K562 (cell line): ENCODE results near the gene OR8D4. TPM values are rescaled to one million over a fixed set of nuclear protein-coding genes. Genes with fewer than 3 reads are reported as not detected.

ENCODE experiments used
- ATAC-seq: fragments of 200-7000 bp; cut with Tn5 transposase; 3 replicates; pipeline ENCODE4 v1.9.1; 2020; ENCODE audit warnings: moderate library complexity
- BruUV-seq: library from RNA; stranded (reverse); fragments of 400-500 nt; replicated peaks from 2 replicates; lab custom pipeline; 2021; lab: Mats Ljungman, UMichigan
- CTCF ChIA-PET: fragments of 300-600 bp; formaldehyde crosslinking; extraction: SDS; loops from one replicate; lab custom pipeline; 2021; ENCODE audit warnings: low intra/inter-chr PET ratio; lab: Yijun Ruan, JAX
- POLR2A ChIA-PET: fragments of 300-600, 350-650 bp; sonication (Branson Sonifier 250); formaldehyde crosslinking; extraction: SDS; loops from one replicate; lab custom pipeline; 2021; ENCODE audit warnings: antibody characterized with exemption, inconsistent platforms; lab: Yijun Ruan, JAX
- DNase-seq, 4 experiments: peaks; one replicate each; pipeline versions ENCODE4 v3.0.0 to v3.0.0-alpha.2; 2011 to 2018; ENCODE audit warnings: low spot score in 3 of 4, mixed read lengths in 3 of 4; ENCODE audit errors: extremely low read depth in 1 of 4
- FAIRE-seq: peaks from 2 replicates; lab custom pipeline; 2011; peaks lifted over from hg19 to GRCh38; lab: Jason Lieb, UNC
- H2AFZ ChIP-seq: 2 replicates; pipeline ENCODE4 v1.6.0; 2011; ENCODE audit warnings: low read depth, low read length, control low read depth, inconsistent platforms
- H3K27ac ChIP-seq: fragments of 200-600 bp; 3 replicates; pipeline ENCODE4 v1.8.0; 2011; ENCODE audit warnings: low read depth, mild to moderate bottlenecking, control low read depth, inconsistent platforms, low read length, moderate library complexity, mixed read lengths; ENCODE audit errors: extremely low read depth
- H3K27me3 ChIP-seq, 2 experiments: fragments of 300-600 bp in 1 of 2; 2 replicates in 1 of 2; 3 replicates in 1 of 2; pipeline versions ENCODE4 v1.6.0 to v1.8.0; 2011; ENCODE audit warnings: inconsistent platforms in 2 of 2, low read length in 2 of 2, mild to moderate bottlenecking in 1 of 2, mixed read lengths in 1 of 2, moderate library complexity in 1 of 2; ENCODE audit not compliant: control insufficient read depth in 2 of 2, insufficient read depth in 2 of 2
- H3K36me3 ChIP-seq: fragments of 300-600 bp; 3 replicates; pipeline ENCODE4 v1.8.0; 2011; ENCODE audit warnings: mild to moderate bottlenecking, low read length, inconsistent platforms; ENCODE audit not compliant: control insufficient read depth, insufficient read depth
- H3K4me1 ChIP-seq, 2 experiments: fragments of 200-600 bp in 1 of 2; replicated peaks in 1 of 2; 2 replicates in 1 of 2; 3 replicates in 1 of 2; pipeline versions ENCODE4 v1.5.1 to v1.8.0; 2011; ENCODE audit warnings: inconsistent platforms in 2 of 2, low read length in 2 of 2, mild to moderate bottlenecking in 1 of 2, mixed read lengths in 1 of 2, moderate library complexity in 1 of 2; ENCODE audit not compliant: control insufficient read depth in 2 of 2, insufficient read depth in 2 of 2
- H3K4me2 ChIP-seq: 2 replicates; pipeline ENCODE4 v1.6.1; 2011; ENCODE audit warnings: low read length, control low read depth, inconsistent platforms, mixed read lengths; ENCODE audit not compliant: insufficient read depth
- H3K4me3 ChIP-seq: fragments of 200-600 bp; sonication (generic), shearing (Covaris generic); 2 replicates; pipeline ENCODE4 v1.5.1; 2016; ENCODE audit warnings: control low read depth, inconsistent platforms
- H3K79me2 ChIP-seq: fragments of 200-600 bp; 3 replicates; pipeline ENCODE4 v1.8.0; 2011; ENCODE audit warnings: low read length, inconsistent platforms; ENCODE audit not compliant: control insufficient read depth, insufficient read depth
- H3K9ac ChIP-seq, 2 experiments: 2 replicates each; pipeline versions ENCODE4 v1.6.0 to v1.6.1; 2011; ENCODE audit warnings: low read depth in 2 of 2, low read length in 2 of 2, control low read depth in 1 of 2, inconsistent platforms in 1 of 2, mild to moderate bottlenecking in 1 of 2, mixed read lengths in 1 of 2; ENCODE audit not compliant: insufficient read depth in 1 of 2
- H3K9me1 ChIP-seq: one replicate; pipeline ENCODE4 v1.6.0; 2011; ENCODE audit warnings: inconsistent platforms, mild to moderate bottlenecking, low read length, moderate library complexity; ENCODE audit not compliant: control insufficient read depth, insufficient read depth
- H3K9me3 ChIP-seq: replicated peaks from 2 replicates; pipeline ENCODE4 v1.5.1; 2011; ENCODE audit warnings: low read depth, low read length, inconsistent platforms; ENCODE audit not compliant: control insufficient read depth, insufficient read depth
- H4K20me1 ChIP-seq: replicated peaks from 2 replicates; pipeline ENCODE4 v1.6.1; 2011; ENCODE audit warnings: low read length, inconsistent platforms, mixed read lengths; ENCODE audit not compliant: control insufficient read depth, insufficient read depth
- BCL6 ChIP-seq: fragments of 250-450 bp; sonication (Bioruptor Pico); IDR thresholded peaks from 2 replicates; pipeline ENCODE4 v1.4.0; 2020
- ELF4 ChIP-seq: fragments of 450-650 bp; formaldehyde crosslinking; IDR thresholded peaks from 2 replicates; pipeline ENCODE4 v1.4.0; 2022; ENCODE audit warnings: missing genetic modification characterization
- ERF ChIP-seq: fragments of 450-650 bp; formaldehyde crosslinking; IDR thresholded peaks from 2 replicates; pipeline ENCODE4 v1.4.0; 2020; ENCODE audit warnings: mild to moderate bottlenecking, mixed read lengths
- ETV6 ChIP-seq, 3 experiments: fragments of 150-350 bp in 1 of 3; sonication (generic) in 1 of 3; formaldehyde crosslinking in 1 of 3; IDR thresholded peaks; 2 replicates each; pipeline versions ENCODE4 v1.6.1 to v1.8.0; 2014 to 2022; ENCODE audit warnings: borderline replicate concordance in 2 of 3, low read depth in 2 of 3, antibody characterized with exemption in 1 of 3, low read length in 1 of 3, mild to moderate bottlenecking in 1 of 3, missing genetic modification reagents in 1 of 3
- HDAC2 ChIP-seq: fragments of 450-650 bp; IDR thresholded peaks from 2 replicates; pipeline ENCODE4 v1.6.1; 2016; ENCODE audit warnings: mild to moderate bottlenecking
- HNRNPH1 ChIP-seq: fragments of 200-400 bp; formaldehyde crosslinking; optimal IDR thresholded peaks from 2 replicates; pipeline ENCODE3; 2017; ENCODE audit warnings: low read depth, mild to moderate bottlenecking, low read length, moderate library complexity
- LARP7 ChIP-seq: fragments of 450-650 bp; IDR thresholded peaks from 2 replicates; pipeline ENCODE4 v1.6.1; 2016
- MBD2 ChIP-seq: sonication (generic); IDR thresholded peaks from 2 replicates; pipeline ENCODE4 v1.6.1; 2016; ENCODE audit warnings: low read depth, borderline replicate concordance
- PHF21A ChIP-seq: fragments of 450-650 bp; IDR thresholded peaks from 2 replicates; pipeline ENCODE4 v1.6.1; 2017; ENCODE audit warnings: low read depth, borderline replicate concordance
- TARDBP ChIP-seq: fragments of 450-650 bp; IDR thresholded peaks from 2 replicates; pipeline ENCODE4 v1.6.1; 2016
- TFAM ChIP-seq: fragments of 250-450 bp; sonication (Bioruptor Pico); conservative IDR thresholded peaks from 2 replicates; pipeline ENCODE4 v1.5.0; 2021; ENCODE audit warnings: mild to moderate bottlenecking, moderate library complexity
- ZFX ChIP-seq: sonication (generic); formaldehyde crosslinking; IDR thresholded peaks from 2 replicates; pipeline ENCODE4 v1.8.0; 2022; ENCODE audit warnings: mild to moderate bottlenecking, missing genetic modification reagents, moderate library complexity
- WGBS: fragments of 100-300 bp; shearing (Covaris generic); methylation state at CpG from one replicate; pipeline ENCODE4 v1.1.6; 2016; ENCODE audit warnings: low coverage, mixed read lengths; ENCODE audit not compliant: insufficient coverage; ENCODE audit errors: missing lambda C conversion rate; 5-methylcytosine and 5-hydroxymethylcytosine counted together
- in situ Hi-C: fragments of 300-500 bp; cut with MboI; formaldehyde crosslinking; loops from 4 replicates; pipeline ENCODE4 v1.15.0; 2018; ENCODE audit warnings: inconsistent platforms, mixed read lengths
- intact Hi-C: fragments of 100-400 bp; cut with micrococcal nuclease; formaldehyde crosslinking; loops from 2 replicates; pipeline ENCODE4 v1.14.2; 2022
- polyA plus RNA-seq, 8 experiments: library from polyadenylated mRNA; depleted of rRNA in 4 of 8; stranded (reverse) in 5 of 8; unstranded in 3 of 8; fragments of >200 nt; fragmentation: Nextera tagmentation in 2 of 8; fragmentation: Illumina TruSeq in 1 of 8; extraction: Ambion mirVana in 2 of 8; extraction: Trizol in 1 of 8; gene quantifications; 2 replicates each; pipeline versions ENCODE4 v1.2.1 to v1.2.3, GENCODE V29; 2011 to 2014; ENCODE audit warnings: inconsistent platforms in 1 of 8, missing spikeins in 1 of 8
- total RNA-seq, 7 experiments: library from RNA; depleted of rRNA in 6 of 7; stranded (reverse); fragments of >200 nt in 6 of 7; fragmentation: Illumina TruSeq in 2 of 7; extraction: Trizol in 2 of 7; gene quantifications; 2 replicates each; pipeline versions ENCODE4 v1.2.1 to v1.2.3, GENCODE V29; 2011 to 2021; ENCODE audit warnings: low replicate concordance in 1 of 7
- TF ChIP-seq, protein P1 (sequence below): sonication (generic); formaldehyde crosslinking; IDR thresholded peaks from 2 replicates; pipeline ENCODE4 v1.8.1; 2023; ENCODE audit warnings: mild to moderate bottlenecking, missing genetic modification reagents
- TF ChIP-seq, protein P2 (sequence below), 2 experiments: fragments of 450-650 bp; IDR thresholded peaks; 2 replicates each; pipeline ENCODE4 v1.6.1; 2018; ENCODE audit warnings: mild to moderate bottlenecking in 2 of 2, low read depth in 1 of 2; ENCODE audit not compliant: partially characterized antibody in 2 of 2

Gene OR8D4
- total and polyA plus RNA-seq, 9 of the 15 experiments (the other 6 are each of a cell fraction or from before 2014, with no cell fraction given): not detected

DNA sequence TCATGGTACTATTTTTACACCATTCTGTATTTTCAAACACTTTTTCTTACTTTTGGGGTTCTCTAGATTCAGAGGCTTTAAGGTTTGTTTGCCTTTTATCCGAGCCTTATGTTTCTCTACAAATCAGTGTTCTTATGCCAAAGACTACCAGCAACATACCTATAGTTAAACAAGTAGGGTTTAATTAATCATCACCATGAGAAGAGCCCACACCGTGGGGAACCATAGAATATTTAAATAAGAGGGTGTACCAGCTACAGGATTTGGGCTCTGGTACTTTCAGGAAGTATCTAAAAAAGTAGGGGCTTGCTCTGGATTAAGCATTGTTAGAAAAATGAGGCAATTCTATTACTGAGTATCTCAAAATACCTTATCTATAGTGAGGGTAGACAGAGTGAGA, 42.2 kb upstream of the OR8D4 start:
- DNase-seq (no peak), ATAC-seq (no peak), FAIRE-seq (no peak)
- in situ Hi-C loops (no loop called here), intact Hi-C loops (no loop called here)
- no peak overlapping the region for H3K9ac ChIP-seq
- H3K4me1 ChIP-seq: no peaks in the 10 kb centered on the region
- no peak overlapping the region for H2AFZ ChIP-seq
- ChIA-PET CTCF (no interaction called here), POLR2A (no interaction called here)
- H3K4me3 ChIP-seq: no peak overlapping the region
- no peaks in the 10 kb centered on the region for H4K20me1 ChIP-seq
- H3K27me3 ChIP-seq: no peaks in the 10 kb centered on the region
- H3K79me2 ChIP-seq: no peaks in the 10 kb centered on the region
- no peak overlapping the region for H3K27ac ChIP-seq
- H3K4me2 ChIP-seq: no peak overlapping the region
- no peaks in the 10 kb centered on the region for H3K9me1 ChIP-seq
- H3K9me3 ChIP-seq: no peaks in the 10 kb centered on the region
- 0% methylated on average over 2 of the region's 2 CpGs for WGBS
- BruUV-seq: no TSS peak
- no peaks in the 10 kb centered on the region for H3K36me3 ChIP-seq
- TF ChIP-seq ERF (CRISPR knock-in tag): no peak
- TF ChIP-seq, protein P1, sequence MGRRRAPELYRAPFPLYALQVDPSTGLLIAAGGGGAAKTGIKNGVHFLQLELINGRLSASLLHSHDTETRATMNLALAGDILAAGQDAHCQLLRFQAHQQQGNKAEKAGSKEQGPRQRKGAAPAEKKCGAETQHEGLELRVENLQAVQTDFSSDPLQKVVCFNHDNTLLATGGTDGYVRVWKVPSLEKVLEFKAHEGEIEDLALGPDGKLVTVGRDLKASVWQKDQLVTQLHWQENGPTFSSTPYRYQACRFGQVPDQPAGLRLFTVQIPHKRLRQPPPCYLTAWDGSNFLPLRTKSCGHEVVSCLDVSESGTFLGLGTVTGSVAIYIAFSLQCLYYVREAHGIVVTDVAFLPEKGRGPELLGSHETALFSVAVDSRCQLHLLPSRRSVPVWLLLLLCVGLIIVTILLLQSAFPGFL (CRISPR knock-in tag): no peak
- no peak for TF ChIP-seq ZFX (CRISPR knock-in tag)
- no peak for TF ChIP-seq BCL6 (CRISPR knock-in tag)
- no peak for TF ChIP-seq PHF21A
- no peak for TF ChIP-seq ELF4
- no peak for TF ChIP-seq ETV6 (IDR thresholded peaks at IDR 0.05; ENCODE audit: borderline replicate concordance in 1 of 2, low read depth in 2 of 2, low read length in 1 of 2)
- no peak for TF ChIP-seq ETV6 (CRISPR knock-in tag; IDR thresholded peaks at IDR 0.05; ENCODE audit: borderline replicate concordance)
- TF ChIP-seq MBD2: no peak
- no peak for TF ChIP-seq TFAM (CRISPR knock-in tag)
- TF ChIP-seq HNRNPH1: no peak
- no peak for TF ChIP-seq TARDBP
- no peak for TF ChIP-seq LARP7
- TF ChIP-seq, protein P2, sequence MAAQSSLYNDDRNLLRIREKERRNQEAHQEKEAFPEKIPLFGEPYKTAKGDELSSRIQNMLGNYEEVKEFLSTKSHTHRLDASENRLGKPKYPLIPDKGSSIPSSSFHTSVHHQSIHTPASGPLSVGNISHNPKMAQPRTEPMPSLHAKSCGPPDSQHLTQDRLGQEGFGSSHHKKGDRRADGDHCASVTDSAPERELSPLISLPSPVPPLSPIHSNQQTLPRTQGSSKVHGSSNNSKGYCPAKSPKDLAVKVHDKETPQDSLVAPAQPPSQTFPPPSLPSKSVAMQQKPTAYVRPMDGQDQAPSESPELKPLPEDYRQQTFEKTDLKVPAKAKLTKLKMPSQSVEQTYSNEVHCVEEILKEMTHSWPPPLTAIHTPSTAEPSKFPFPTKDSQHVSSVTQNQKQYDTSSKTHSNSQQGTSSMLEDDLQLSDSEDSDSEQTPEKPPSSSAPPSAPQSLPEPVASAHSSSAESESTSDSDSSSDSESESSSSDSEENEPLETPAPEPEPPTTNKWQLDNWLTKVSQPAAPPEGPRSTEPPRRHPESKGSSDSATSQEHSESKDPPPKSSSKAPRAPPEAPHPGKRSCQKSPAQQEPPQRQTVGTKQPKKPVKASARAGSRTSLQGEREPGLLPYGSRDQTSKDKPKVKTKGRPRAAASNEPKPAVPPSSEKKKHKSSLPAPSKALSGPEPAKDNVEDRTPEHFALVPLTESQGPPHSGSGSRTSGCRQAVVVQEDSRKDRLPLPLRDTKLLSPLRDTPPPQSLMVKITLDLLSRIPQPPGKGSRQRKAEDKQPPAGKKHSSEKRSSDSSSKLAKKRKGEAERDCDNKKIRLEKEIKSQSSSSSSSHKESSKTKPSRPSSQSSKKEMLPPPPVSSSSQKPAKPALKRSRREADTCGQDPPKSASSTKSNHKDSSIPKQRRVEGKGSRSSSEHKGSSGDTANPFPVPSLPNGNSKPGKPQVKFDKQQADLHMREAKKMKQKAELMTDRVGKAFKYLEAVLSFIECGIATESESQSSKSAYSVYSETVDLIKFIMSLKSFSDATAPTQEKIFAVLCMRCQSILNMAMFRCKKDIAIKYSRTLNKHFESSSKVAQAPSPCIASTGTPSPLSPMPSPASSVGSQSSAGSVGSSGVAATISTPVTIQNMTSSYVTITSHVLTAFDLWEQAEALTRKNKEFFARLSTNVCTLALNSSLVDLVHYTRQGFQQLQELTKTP (IDR thresholded peaks at IDR 0.05; ENCODE audit: low read depth in 1 of 2, partially characterized antibody in 2 of 2): no peak
- TF ChIP-seq HDAC2: no peak
